Motor neuron (in vitro differentiated cells): ENCODE results near the gene GPRC5C. TPM values are rescaled to one million over a fixed set of nuclear protein-coding genes. Genes with fewer than 3 reads are reported as not detected.

ENCODE experiments used
- ATAC-seq, 8 experiments: fragments of 200-7000 bp; cut with Tn5 transposase; replicated peaks in 6 of 8; 2 replicates each; pipeline ENCODE4 v1.8.0; 2021; ENCODE audit warnings: mild to moderate bottlenecking in 8 of 8, moderate library complexity in 8 of 8
- H3K27ac ChIP-seq, 2 donors: fragments of 250-450 bp; sonication (Bioruptor Pico); 2 replicates each; pipeline ENCODE4 v1.9.0; 2021; ENCODE audit warnings: antibody characterized with exemption in 2 of 2, mild to moderate bottlenecking in 2 of 2, moderate library complexity in 1 of 2
- H3K4me1 ChIP-seq, 2 donors: fragments of 250-450 bp; sonication (Bioruptor Pico); replicated peaks in 1 of 2; 2 replicates each; pipeline ENCODE4 v1.6.1; 2021; ENCODE audit warnings: antibody characterized with exemption in 2 of 2, mild to moderate bottlenecking in 2 of 2, moderate library complexity in 1 of 2
- H3K4me3 ChIP-seq, 5 donors: fragments of 250-450 bp; sonication (Bioruptor Pico); 2 replicates each; pipeline ENCODE4 v1.9.0; 2021; ENCODE audit warnings: antibody characterized with exemption in 5 of 5, mild to moderate bottlenecking in 5 of 5, moderate library complexity in 4 of 5
- WGBS, 10 experiments: fragments of 450-650 bp; shearing (Covaris generic); methylation state at CpG; one replicate each; pipeline ENCODE4 v1.0.0; 2022; 5-methylcytosine and 5-hydroxymethylcytosine counted together
- in situ Hi-C, 9 experiments: fragments of 400-800 bp; cut with MboI; loops; one replicate each; pipeline ENCODE4 v1.15.0; 2021; ENCODE audit warnings: low sequenced_read_pairs in 9 of 9, low pct_unique_long_range_greater_than_20kb in 2 of 9; ENCODE audit not compliant: unreplicated experiment in 9 of 9
- total RNA-seq, 8 experiments: library from RNA; unstranded; fragments of 300-600 nt; gene quantifications; 2 replicates each; pipeline versions ENCODE4 v1.2.3 to v1.2.4, GENCODE V29; 2022

Gene GPRC5C
- total RNA-seq, 8 experiments from 2014 or later: 1.2 to 39.7 (median 19.8) TPM

DNA sequence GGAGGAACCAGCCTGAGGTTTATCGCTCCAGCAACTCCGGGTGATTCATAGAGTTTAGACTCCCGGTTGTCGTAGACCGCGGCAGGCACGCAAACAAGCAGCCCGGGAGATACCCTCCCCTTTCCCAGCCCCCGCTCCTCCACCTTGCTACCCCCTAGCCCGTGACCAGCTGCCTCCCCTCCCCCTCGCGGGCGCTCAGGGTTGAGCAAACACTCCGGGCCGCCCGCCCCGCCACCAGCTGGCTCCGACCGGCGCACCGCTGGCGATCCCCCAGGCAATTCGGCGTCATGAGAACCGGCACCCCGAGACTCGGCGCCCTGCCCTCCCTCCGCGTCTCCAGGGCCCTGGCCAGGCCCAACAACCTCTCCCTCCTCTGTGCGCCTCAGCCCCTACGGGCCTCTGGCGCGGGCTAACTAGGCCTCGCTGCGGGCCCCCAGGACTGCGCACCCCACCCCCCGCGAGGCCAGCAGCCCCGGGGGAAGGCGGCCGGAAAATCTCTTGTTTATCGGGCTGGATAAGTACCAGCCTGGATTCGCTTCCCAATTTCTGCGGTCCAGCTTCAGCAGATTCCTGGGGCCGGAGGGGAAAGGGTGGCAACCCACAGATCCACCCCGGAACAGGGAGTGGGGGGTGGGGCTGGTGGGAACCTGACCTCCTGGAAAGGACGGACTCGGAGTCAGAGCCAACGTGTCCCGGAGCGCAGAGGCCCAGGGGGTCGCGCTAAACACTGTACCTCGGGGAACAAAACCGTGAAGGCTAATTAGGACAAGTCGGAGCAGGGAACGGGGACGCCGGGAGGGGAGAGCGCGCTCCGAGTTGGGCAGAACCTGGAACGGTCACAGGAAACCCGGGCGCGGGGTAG, 951 bp upstream of the GPRC5C start:
- H3K4me3 ChIP-seq: peak overlapping the region; percentile 41 to 79 (median 63)
- WGBS, 10 experiments: 0% methylated on average over 4 of the region's 67 CpGs; no CpG with 5 or more reads in 9 of the 10 experiments
- in situ Hi-C loops: no loop called here
- H3K27ac ChIP-seq: peak overlapping the region; percentile 16 to 88
- peak; percentile 65 to 80 (median 74) for ATAC-seq
- peaks cover 15 to 35% of the 10 kb centered on the region in 2 donors for H3K4me1 ChIP-seq

DNA sequence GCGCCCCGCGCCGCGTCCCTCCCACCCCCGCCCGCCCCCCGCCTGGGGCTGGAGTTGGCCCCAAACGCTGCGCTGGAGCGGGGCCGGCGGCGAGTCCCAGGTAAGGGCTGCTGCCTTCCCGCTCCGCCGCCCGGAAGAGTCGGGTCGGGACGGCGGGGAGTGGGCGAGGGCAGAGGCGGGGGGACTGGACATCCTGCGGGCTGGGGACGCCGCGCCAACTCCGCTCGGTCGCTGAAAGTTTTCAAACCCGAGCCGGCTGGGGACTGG, 469 bp downstream of the GPRC5C start:
- H3K4me1 ChIP-seq: peaks cover 15 to 28% of the 10 kb centered on the region in 2 donors
- peak overlapping the region in 1 of 2 donors; percentile 18 for H3K27ac ChIP-seq
- peak in 1 of 8 experiments; percentile 0 for ATAC-seq
- in situ Hi-C loops: no loop called here
- WGBS, 10 experiments: no CpG with 5 or more reads among the region's 33 CpGs
- peak overlapping the region; percentile 41 to 79 (median 63) for H3K4me3 ChIP-seq

DNA sequence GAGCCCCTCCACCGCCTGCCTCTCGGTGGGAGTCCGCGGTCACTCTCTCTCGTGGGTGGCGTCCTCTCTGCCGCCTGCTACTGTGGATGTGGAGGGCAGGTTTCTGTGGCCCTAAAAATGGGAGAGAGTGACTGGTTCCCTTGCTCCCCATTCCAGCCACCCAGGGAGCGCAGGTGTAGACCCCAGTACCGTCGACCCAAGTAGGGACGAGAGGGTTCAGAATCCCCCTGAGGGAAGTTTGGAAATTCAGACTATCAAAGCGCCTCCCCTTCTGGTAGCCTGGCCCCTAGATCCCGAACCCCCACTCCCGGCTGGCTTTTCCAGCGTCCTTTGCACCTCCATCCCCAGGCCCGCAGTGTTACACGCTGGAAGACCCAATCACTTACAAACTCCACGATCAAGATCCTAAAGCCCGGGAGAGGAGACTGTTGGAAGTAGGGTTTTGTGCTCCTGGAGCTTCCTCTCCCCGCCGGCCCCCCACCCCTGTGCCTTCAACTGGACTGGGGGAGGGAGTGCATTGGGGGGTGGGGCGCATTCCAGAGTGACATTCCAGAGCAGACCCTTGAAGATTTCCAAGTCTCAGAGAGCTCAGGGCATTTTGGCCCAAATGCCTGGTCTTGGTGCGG, 991 bp downstream of the GPRC5C start:
- Histone ChIP-seq H3K4me1 (peaks cover 15 to 23% of the 10 kb centered on the region in 2 donors), H3K27ac (peak overlapping the region in 1 of 2 donors; percentile 16), H3K4me3 (peak overlapping the region; percentile 41 to 79 (median 63))
- in situ Hi-C loops: no loop called here
- ATAC-seq: no peak
- 11% methylated on average over 3 to 6 of the region's 23 CpGs; no CpG with 5 or more reads in 8 of the 10 experiments for WGBS, 10 experiments

DNA sequence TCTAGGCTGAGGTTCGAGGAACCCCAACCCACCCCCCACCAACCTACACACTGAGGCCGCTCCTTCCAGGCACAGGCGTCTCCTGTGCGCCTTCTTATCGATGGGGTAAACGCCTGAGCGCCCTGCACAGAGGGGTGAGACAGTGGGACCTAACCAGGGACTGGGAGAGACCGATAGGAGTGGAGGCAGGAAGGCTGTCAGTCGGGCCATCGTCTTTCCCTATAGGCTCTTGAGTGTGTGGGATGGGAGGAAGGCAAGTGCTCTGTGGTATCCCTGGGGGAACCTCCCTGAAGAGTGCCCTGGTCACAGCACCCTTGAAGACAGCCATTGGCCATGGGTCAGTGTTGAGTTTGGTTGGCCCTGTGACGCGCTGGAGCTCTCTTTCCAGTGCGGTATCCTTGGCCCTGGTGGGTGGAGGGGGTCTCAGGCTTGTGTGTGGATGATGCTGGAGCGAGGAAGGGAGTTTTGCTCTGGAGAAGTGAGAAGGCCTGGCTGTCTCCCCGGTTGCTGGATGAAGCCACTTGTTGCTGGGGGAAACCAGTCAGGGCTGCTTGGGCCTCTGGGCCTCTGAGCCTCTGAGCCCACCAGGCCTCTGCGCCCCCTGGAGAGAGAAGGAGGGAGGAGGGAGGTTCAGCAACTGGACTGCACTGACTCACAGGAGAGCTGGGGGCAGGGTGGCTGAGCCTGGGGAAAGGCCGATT, 1.7 kb downstream of the GPRC5C start:
- ATAC-seq: peak in 5 of 8 experiments; percentile 25 to 44 (median 29)
- in situ Hi-C loops: no loop called here
- H3K27ac ChIP-seq: no peak overlapping the region
- peaks cover 15 to 23% of the 10 kb centered on the region in 2 donors for H3K4me1 ChIP-seq
- 30 to 80% (median 67%) methylated on average over 1 to 2 of the region's 17 CpGs; no CpG with 5 or more reads in 5 of the 10 experiments for WGBS, 10 experiments
- peak overlapping the region in 4 of 5 donors; percentile 41 to 79 (median 64) for H3K4me3 ChIP-seq

DNA sequence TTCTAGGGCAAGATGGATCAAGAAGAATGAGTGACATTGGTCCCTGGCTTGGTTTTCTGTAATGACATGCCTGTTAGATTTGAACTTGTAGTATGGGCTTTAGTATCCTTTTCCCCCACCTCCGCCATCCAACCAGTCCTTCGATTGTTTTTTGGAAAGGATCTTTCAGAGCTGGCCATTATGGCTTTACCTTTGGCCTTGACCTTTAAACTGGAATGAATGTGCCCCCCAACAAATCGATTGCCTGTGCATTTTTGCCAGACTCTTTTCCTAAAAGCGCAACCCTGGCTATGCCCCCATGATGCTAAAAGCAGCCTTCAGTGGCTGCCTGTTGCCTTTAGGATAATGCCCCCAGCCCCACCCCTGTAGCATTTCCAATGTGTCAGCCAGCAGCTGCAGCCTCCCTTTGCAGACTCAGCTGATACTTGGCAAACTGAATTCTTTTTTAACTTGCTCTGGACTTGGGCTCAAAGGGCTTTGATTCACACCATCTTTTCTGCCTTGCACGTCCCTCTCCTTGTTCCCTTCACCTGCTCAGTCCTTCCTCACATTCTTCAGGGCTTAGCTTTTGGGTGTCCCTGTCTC, 4.0 kb downstream of the GPRC5C start:
- H3K27ac ChIP-seq: no peak overlapping the region
- in situ Hi-C loops: no loop called here
- peaks cover 5 to 12% of the 10 kb centered on the region in 2 donors for H3K4me1 ChIP-seq
- ATAC-seq: no peak
- WGBS, 10 experiments: 28 to 85% (median 74%) methylated on average over 1 to 5 of the region's 5 CpGs; no CpG with 5 or more reads in 2 of the 10 experiments
- no peak overlapping the region for H3K4me3 ChIP-seq

DNA sequence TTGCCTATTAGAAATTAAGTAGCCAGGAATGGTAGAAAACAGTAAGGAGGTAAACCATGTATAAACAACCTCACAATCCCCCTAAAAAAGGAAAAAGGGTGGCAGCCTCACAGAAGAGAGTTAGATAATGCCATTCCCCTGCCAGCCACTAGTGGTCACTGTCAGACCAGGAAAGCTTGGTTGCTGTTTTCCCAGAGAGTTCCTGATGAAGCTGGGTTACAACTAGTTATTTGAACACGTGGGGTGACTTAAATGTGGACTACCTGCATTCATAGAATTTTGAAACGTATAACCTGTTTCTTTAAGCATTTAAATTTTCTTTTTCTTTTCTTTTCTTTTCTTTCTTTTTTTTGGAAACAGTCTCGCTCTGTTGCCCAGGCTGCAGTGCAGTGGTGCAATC, 5.8 kb downstream of the GPRC5C start:
- no peak overlapping the region for H3K4me3 ChIP-seq
- in situ Hi-C loops: no loop called here
- H3K4me1 ChIP-seq: peaks cover under 1 to 16% of the 10 kb centered on the region in 2 donors
- 32 to 100% (median 54%) methylated on average over 1 to 3 of the region's 3 CpGs for WGBS, 10 experiments
- no peak overlapping the region for H3K27ac ChIP-seq
- no peak for ATAC-seq

DNA sequence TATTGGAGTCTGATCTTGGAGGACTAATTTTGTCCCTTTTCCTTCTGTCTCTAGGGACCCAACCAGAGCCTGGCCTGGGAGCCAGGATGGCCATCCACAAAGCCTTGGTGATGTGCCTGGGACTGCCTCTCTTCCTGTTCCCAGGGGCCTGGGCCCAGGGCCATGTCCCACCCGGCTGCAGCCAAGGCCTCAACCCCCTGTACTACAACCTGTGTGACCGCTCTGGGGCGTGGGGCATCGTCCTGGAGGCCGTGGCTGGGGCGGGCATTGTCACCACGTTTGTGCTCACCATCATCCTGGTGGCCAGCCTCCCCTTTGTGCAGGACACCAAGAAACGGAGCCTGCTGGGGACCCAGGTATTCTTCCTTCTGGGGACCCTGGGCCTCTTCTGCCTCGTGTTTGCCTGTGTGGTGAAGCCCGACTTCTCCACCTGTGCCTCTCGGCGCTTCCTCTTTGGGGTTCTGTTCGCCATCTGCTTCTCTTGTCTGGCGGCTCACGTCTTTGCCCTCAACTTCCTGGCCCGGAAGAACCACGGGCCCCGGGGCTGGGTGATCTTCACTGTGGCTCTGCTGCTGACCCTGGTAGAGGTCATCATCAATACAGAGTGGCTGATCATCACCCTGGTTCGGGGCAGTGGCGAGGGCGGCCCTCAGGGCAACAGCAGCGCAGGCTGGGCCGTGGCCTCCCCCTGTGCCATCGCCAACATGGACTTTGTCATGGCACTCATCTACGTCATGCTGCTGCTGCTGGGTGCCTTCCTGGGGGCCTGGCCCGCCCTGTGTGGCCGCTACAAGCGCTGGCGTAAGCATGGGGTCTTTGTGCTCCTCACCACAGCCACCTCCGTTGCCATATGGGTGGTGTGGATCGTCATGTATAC, 8.0 kb downstream of the GPRC5C start:
- Histone ChIP-seq H3K4me3 (no peak overlapping the region), H3K27ac (no peak overlapping the region), H3K4me1 (peaks cover 13 to 31% of the 10 kb centered on the region in 2 donors)
- 53 to 93% (median 92%) methylated on average over 2 to 11 of the region's 31 CpGs; no CpG with 5 or more reads in 5 of the 10 experiments for WGBS, 10 experiments
- in situ Hi-C loops: loop anchor here in 1 of 9 experiments (10.0 kb wide), 1 partner anchor 65 kb away; no protein-coding TSS in a partner anchor
- ATAC-seq: no peak

DNA sequence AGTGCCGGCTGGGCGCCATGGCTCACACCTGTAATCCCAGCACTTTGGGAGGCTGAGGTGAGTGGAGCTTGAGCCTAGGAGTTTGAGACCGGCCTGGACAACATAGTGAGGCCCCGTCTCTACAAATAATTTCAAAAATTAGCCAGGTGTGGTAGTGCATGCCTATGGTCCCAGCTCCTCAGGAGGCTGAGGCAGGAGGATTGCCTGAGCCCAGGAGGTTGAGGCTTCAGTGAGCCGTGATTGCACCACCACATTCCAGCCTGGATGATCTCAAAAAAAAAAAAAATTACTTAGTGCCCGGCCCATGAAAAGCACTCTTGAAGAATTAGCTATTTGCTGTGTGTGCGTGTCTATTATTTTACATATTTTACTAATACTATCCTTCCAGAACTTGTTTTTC, 9.6 kb downstream of the GPRC5C start:
- Histone ChIP-seq H3K4me1 (peaks cover 13 to 27% of the 10 kb centered on the region in 2 donors), H3K27ac (no peak overlapping the region), H3K4me3 (no peak overlapping the region)
- WGBS, 10 experiments: 58 to 100% (median 96%) methylated on average over 2 to 6 of the region's 7 CpGs
- in situ Hi-C loops: loop anchor here in 1 of 9 experiments (10.0 kb wide), 1 partner anchor 67 kb away; no protein-coding TSS in a partner anchor
- ATAC-seq: no peak

DNA sequence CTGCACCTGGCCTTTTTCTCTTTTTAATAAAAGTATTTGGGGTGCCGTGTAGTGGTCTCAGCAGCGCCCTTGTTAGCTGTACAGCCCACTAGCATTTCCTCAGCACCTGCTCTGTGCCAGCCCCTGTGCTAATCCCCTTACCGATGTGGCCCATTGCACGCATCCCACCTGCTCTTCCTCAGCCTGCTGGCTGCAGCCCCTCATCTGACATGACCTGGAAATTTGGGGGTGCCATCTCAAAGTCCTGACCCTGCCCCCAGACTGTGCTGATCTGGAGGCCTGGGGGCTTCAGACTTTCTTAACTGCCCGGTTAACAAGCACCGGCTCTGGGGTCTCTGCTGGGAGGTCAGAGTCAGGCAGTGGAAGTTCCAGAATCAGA, 10.4 kb downstream of the GPRC5C start:
- H3K4me1 ChIP-seq: peaks cover 13 to 27% of the 10 kb centered on the region in 2 donors
- in situ Hi-C loops: loop anchor here in 1 of 9 experiments (10.0 kb wide), 1 partner anchor 67 kb away; no protein-coding TSS in a partner anchor
- H3K27ac ChIP-seq: peak overlapping the region in 1 of 2 donors; percentile 4
- no peak overlapping the region for H3K4me3 ChIP-seq
- peak in 1 of 8 experiments; percentile 7 for ATAC-seq
- 58 to 100% (median 85%) methylated on average over 1 to 3 of the region's 6 CpGs; no CpG with 5 or more reads in 4 of the 10 experiments for WGBS, 10 experiments

DNA sequence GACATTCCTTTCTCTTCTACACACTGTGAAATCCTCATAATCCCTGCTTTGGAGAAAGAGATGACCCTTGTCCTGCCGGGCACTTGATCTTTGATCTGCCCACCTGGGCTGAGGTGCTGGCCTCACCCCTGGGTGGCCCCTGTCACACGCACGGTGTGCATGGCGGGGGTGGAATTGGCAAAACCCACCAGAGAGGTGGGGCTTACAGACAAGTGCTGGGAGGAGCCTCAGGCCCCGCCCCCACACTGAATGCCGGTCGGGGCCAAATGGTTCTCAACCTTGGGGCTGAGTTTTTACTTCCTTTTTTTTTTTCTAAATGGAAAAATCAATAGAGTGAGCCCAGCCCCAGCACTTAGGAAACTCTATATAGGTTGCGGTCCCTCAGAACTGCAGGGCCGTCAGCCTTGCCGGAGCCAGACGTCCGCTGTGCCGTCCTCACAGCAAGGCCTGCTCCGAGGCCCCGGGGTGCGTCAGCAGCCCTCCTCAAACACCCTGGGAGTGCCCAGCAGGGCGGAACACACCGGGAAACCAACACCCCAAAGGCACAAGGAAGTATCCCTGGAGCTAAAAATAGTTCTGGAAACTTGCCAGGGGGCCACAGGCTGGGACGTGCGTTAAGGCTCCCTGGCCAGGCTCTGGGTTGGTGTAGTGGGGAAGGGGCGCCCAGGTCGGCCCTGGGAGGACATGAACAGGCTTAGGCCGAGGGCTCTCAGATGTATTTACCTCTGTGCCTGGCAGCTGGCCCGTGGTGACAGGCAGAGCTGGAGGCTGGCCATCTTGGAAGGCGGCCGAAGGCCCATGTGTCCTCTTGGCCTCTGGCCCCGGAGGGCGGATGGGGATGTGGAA, 11.0 kb downstream of the GPRC5C start:
- H3K4me3 ChIP-seq: no peak overlapping the region
- H3K27ac ChIP-seq: peak overlapping the region in 1 of 2 donors; percentile 4
- ATAC-seq: peak; percentile 45 to 84 (median 64)
- 6 to 64% (median 49%) methylated on average over 2 to 17 of the region's 28 CpGs; no CpG with 5 or more reads in 3 of the 10 experiments for WGBS, 10 experiments
- in situ Hi-C loops: loop anchor here in 1 of 9 experiments (10.0 kb wide), 1 partner anchor 68 kb away; no protein-coding TSS in a partner anchor
- H3K4me1 ChIP-seq: peaks cover 13 to 27% of the 10 kb centered on the region in 2 donors
